Measurements from ENCODE around the gene ERRFI1.

The ERRFI1 gene

GRCh38 chr1:8021676-8022266, 4.3 kb downstream of the ERRFI1 start:
- no peak overlapping the region for H3K9ac ChIP-seq
- peaks cover 10% of the 10 kb centered on the region; the same call in 1 of the 2 replicates for H3K4me1 ChIP-seq
- no peak overlapping the region for H3K27ac ChIP-seq
- H3K36me3 ChIP-seq: no peaks in the 10 kb centered on the region
- peaks cover 30% of the 10 kb centered on the region for H3K27me3 ChIP-seq
- H3K4me3 ChIP-seq: no peak overlapping the region
- H3K9me3 ChIP-seq: no peaks in the 10 kb centered on the region
- H4K20me1 ChIP-seq: peaks cover 12% of the 10 kb centered on the region
- no peak for TF ChIP-seq Cebpa-rat (IDR thresholded peaks at IDR 0.05)
- H3K4me2 ChIP-seq: no peak overlapping the region

DNA sequence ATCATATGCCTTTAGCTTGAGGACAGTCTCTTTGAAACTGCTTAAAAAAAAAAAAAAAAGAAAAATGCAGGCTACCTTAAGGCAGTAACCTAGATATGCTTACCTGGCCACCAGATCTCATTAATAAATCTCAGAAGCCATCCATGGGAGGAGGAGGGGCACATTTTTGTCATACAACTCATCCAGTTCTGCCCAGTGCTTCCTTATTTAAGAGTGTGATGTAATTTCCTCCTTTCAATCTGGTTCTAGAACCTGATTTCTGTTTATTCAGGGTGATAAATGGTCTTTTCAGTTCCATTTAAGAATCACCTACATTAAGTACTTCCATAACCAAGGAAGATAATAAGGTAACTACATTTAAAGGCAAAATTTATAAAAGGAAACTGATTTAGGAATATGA, 6.1 kb downstream of the ERRFI1 start:
- no peak overlapping the region for H3K27ac ChIP-seq
- peaks cover 19% of the 10 kb centered on the region for H3K27me3 ChIP-seq
- TF ChIP-seq Cebpa-rat (IDR thresholded peaks at IDR 0.05): no peak
- H3K36me3 ChIP-seq: no peaks in the 10 kb centered on the region
- H3K4me2 ChIP-seq: no peak overlapping the region
- peaks cover 6% of the 10 kb centered on the region for H4K20me1 ChIP-seq
- no peak overlapping the region for H3K4me3 ChIP-seq
- H3K9me3 ChIP-seq: no peaks in the 10 kb centered on the region
- H3K4me1 ChIP-seq: no peaks in the 10 kb centered on the region
- no peak overlapping the region for H3K9ac ChIP-seq

- Histone ChIP-seq H3K4me2 (no peak overlapping the region), H3K9me3 (no peaks in the 10 kb centered on the region), H3K27me3 (peaks cover 11% of the 10 kb centered on the region), H4K20me1 (no peaks in the 10 kb centered on the region; the same call in 1 of the 2 replicates), H3K36me3 (no peaks in the 10 kb centered on the region), H3K4me3 (no peak overlapping the region), H3K27ac (no peak overlapping the region), H3K4me1 (no peaks in the 10 kb centered on the region), H3K9ac (no peak overlapping the region)
- TF ChIP-seq Cebpa-rat (IDR thresholded peaks at IDR 0.05): no peak
Observed at GRCh38 chr1:8019229-8019620, 6.9 kb downstream of the ERRFI1 start.

DNA sequence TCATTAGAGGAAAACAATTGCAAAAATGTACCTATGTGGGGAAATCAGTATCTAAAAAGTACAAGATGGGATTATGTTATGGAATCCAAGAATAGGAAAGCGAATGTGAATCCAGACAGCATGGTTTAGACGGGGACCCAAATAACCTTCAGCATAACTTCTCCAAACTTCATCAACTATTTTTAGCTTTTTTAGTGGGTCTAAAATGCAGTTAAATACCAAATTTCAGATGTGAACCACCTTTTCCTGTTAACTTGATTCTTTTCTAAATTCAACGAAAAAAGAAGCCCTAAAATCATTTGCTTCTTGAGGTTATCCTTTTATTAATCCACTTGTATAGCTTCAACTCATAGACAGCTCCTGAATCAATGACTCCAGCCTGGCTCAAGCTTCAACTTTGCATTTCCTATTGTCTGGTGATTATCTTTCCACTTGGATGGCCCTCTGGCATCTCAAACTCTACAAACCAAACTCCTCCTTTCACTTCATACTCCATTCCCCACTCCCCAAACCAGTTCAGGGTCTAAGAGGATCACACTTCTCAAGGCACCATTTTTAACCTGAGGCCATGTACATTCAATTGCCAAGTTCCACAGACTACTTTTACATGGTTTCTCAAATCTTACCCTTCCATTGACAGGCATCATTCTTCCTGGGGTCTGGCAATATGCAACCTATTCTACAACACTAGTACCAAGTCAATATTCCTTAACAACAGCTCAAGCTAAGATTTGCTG, 7.4 kb downstream of the ERRFI1 start:
- Histone ChIP-seq H3K9ac (no peak overlapping the region), H3K27me3 (peaks cover 5% of the 10 kb centered on the region), H3K36me3 (no peaks in the 10 kb centered on the region), H3K4me2 (no peak overlapping the region), H3K27ac (no peak overlapping the region), H4K20me1 (no peaks in the 10 kb centered on the region; the same call in 1 of the 2 replicates), H3K4me1 (no peaks in the 10 kb centered on the region), H3K9me3 (no peaks in the 10 kb centered on the region), H3K4me3 (no peak overlapping the region)
- no peak for TF ChIP-seq Cebpa-rat (IDR thresholded peaks at IDR 0.05)

GRCh38 chr1:8017495-8018197, 8.5 kb downstream of the ERRFI1 start:
- Histone ChIP-seq H3K9ac (no peak overlapping the region), H4K20me1 (no peaks in the 10 kb centered on the region), H3K27ac (no peak overlapping the region), H3K9me3 (no peaks in the 10 kb centered on the region), H3K36me3 (no peaks in the 10 kb centered on the region), H3K4me3 (no peak overlapping the region), H3K4me2 (no peak overlapping the region), H3K27me3 (no peaks in the 10 kb centered on the region), H3K4me1 (no peaks in the 10 kb centered on the region)
- no peak for TF ChIP-seq Cebpa-rat (IDR thresholded peaks at IDR 0.05)

DNA sequence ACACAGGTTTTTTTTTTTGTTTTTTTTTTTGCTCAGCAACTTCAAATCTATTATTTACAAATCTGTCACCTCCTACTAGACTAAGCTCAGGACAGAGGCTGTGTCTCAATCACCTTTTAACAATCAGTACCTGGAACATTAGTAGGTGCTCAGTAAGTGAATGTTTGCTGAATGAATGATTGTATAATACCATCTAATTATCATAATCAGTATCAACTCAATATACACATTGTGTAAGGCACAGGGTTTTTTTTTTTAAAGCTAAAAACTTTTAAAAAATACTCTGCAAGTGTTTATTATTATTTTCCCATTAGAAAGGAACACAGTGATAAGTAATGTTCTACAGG, 9.2 kb downstream of the ERRFI1 start:
- H3K9me3 ChIP-seq: no peaks in the 10 kb centered on the region
- no peak overlapping the region for H3K9ac ChIP-seq
- H3K4me2 ChIP-seq: no peak overlapping the region
- H3K27ac ChIP-seq: no peak overlapping the region
- H3K27me3 ChIP-seq: no peaks in the 10 kb centered on the region
- no peaks in the 10 kb centered on the region for H3K4me1 ChIP-seq
- no peaks in the 10 kb centered on the region for H4K20me1 ChIP-seq
- TF ChIP-seq Cebpa-rat (IDR thresholded peaks at IDR 0.05): no peak
- no peak overlapping the region for H3K4me3 ChIP-seq
- no peaks in the 10 kb centered on the region for H3K36me3 ChIP-seq

DNA sequence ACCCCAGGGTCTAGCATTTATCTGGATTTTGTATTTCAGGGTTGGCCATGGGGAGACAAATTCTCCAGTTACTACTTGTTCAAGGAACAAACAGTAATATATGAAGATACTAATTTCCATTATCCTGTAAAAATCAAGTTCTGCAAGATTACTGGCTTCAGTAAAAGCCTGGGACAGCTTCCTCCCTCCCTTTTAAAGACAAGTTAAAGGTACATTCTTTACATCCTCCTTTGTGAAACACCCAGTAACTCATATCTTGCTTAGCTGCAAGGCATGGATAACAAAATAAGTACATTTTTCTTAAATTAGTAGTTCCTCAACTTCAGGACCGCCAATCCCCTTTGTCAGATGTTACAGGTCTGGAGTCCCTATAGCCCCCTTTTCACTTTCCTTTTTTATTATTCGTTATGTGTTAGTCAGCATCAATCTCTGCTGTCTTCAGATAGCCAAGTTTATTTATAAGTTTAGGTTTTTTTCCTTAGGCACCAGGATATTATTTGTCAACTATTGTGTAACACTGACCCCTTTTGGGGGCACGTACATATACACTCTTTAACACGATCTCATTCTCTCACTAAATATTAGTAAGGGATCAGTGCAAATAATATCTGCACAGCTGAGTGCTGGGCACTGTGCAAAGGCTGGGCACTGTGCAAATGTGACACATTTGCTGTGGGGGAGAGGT, 9.8 kb downstream of the ERRFI1 start:
- no peak overlapping the region for H3K9ac ChIP-seq
- H3K4me3 ChIP-seq: no peak overlapping the region
- H3K4me1 ChIP-seq: no peaks in the 10 kb centered on the region
- no peak overlapping the region for H3K27ac ChIP-seq
- TF ChIP-seq Cebpa-rat (IDR thresholded peaks at IDR 0.05): peak; percentile 22; the same call in 1 of the 2 replicates
- H3K27me3 ChIP-seq: no peaks in the 10 kb centered on the region
- no peaks in the 10 kb centered on the region for H3K9me3 ChIP-seq
- H3K36me3 ChIP-seq: no peaks in the 10 kb centered on the region
- no peak overlapping the region for H3K4me2 ChIP-seq
- no peaks in the 10 kb centered on the region for H4K20me1 ChIP-seq

GRCh38 chr1:8015809-8016165, 10.3 kb downstream of the ERRFI1 start:
- Histone ChIP-seq H3K27ac (no peak overlapping the region), H3K27me3 (no peaks in the 10 kb centered on the region), H4K20me1 (no peaks in the 10 kb centered on the region), H3K4me2 (no peak overlapping the region), H3K4me1 (no peaks in the 10 kb centered on the region), H3K9me3 (no peaks in the 10 kb centered on the region), H3K4me3 (no peak overlapping the region), H3K36me3 (no peaks in the 10 kb centered on the region), H3K9ac (no peak overlapping the region)
- TF ChIP-seq Cebpa-rat (IDR thresholded peaks at IDR 0.05): no peak

- Histone ChIP-seq H3K9me3 (no peaks in the 10 kb centered on the region), H3K4me3 (no peak overlapping the region), H3K9ac (no peak overlapping the region), H3K36me3 (no peaks in the 10 kb centered on the region), H3K4me1 (no peaks in the 10 kb centered on the region), H3K4me2 (no peak overlapping the region), H4K20me1 (no peaks in the 10 kb centered on the region), H3K27me3 (no peaks in the 10 kb centered on the region), H3K27ac (no peak overlapping the region)
- TF ChIP-seq Cebpa-rat (IDR thresholded peaks at IDR 0.05): no peak
Observed at GRCh38 chr1:8015036-8015808, 10.9 kb downstream of the ERRFI1 start.
